ENCODE results near the gene ZNF878.

DNA sequence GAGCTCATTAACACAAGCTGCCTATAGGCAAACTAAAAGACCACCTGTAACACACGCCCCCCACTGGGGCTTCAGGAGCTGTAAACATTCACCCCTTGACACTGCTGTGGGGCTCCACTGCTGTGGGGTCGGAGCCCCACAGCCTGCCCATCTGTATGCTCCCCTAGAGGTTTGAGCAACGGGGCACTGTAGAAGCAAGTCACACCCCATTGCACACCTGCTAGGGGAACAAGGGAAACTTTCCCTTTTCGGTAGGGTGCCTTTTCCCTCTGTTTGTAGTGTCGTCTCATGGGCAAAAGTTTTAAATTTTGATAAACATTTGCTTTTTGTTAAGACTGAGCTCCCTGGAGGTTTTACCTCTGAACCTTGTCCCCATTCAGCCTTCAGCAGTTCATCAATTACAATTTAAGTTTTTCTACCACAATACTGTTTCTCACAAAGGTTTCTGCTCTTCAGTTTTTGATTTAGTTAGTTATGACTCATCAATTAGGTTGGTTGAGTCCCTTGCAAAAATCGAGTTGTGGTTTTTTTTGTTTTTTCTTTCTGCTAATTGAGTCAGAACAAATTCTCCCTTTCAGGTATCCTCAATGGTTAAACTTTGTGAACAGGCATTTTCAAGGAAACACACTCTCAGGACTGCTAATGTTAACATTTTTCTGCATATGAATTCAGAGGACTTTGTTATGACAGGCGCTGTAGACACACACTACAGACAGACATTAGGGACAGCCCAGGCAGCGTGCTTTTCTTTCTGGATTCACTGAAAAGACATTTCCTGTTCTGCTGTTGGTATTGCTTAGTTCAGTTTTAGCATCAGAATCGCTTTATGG is 52.4 kb downstream of the ZNF878 start:
- no peak for TF ChIP-seq POLR2AphosphoS5 (IDR thresholded peaks at IDR 0.05)
- TF ChIP-seq, protein P1, sequence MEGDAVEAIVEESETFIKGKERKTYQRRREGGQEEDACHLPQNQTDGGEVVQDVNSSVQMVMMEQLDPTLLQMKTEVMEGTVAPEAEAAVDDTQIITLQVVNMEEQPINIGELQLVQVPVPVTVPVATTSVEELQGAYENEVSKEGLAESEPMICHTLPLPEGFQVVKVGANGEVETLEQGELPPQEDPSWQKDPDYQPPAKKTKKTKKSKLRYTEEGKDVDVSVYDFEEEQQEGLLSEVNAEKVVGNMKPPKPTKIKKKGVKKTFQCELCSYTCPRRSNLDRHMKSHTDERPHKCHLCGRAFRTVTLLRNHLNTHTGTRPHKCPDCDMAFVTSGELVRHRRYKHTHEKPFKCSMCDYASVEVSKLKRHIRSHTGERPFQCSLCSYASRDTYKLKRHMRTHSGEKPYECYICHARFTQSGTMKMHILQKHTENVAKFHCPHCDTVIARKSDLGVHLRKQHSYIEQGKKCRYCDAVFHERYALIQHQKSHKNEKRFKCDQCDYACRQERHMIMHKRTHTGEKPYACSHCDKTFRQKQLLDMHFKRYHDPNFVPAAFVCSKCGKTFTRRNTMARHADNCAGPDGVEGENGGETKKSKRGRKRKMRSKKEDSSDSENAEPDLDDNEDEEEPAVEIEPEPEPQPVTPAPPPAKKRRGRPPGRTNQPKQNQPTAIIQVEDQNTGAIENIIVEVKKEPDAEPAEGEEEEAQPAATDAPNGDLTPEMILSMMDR (IDR thresholded peaks at IDR 0.05), result no peak
- no peak for TF ChIP-seq POLR2A (IDR thresholded peaks at IDR 0.05)
